Activated CD4-positive, alpha-beta T cell treated with anti-CD3 and anti-CD28 coated beads, Interleukin-2, amount 50 U/mL, for 16 hours (primary cell): ENCODE results near the gene CDKN2A.
A peak's percentile ranks its signal among the peaks of the same experiment; 100 is the strongest.

ENCODE experiments used
- DNase-seq: peaks from one replicate; pipeline ENCODE4 v3.0.0-alpha.2; 2020

Gene CDKN2A

DNA sequence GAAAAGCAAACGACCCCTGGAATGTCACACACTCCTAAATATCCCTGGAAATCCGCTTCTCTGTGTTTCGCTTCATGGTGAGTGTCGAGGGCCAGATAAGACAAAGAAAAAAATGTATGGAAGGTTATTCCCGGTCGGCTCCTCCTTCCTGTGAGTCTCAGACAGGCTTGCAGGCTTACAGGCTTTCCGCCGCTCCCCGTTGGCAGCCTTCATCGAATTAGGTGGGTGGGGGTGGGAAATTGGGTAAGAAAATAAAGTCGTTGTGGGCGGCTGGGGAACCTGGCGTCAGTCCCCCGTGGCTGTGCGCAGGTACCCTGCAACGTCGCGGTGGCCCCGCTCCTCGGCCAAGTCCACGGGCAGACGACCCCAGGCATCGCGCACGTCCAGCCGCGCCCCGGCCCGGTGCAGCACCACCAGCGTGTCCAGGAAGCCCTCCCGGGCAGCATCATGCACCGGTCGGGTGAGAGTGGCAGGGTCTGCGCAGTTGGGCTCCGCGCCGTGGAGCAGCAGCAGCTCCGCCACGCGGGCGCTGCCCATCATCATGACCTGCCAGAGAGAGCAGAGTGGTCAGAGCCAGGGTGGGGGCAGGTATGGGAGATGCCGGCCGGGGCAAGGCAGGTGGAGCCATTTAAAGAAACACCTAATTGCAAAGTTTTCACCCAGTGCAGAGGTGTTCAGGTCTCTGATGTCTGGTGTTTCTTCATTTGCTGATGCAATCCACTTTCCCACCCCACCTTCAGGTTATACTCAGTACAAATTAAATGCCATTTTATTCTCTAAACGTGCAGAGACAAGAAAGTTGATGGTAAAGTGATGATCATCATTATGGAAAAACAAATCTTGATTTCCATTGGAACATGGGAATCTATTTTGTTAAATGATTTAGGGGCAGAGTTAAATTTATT, 11.8 kb upstream of the CDKN2A start:
- DNase-seq = no peak

DNA sequence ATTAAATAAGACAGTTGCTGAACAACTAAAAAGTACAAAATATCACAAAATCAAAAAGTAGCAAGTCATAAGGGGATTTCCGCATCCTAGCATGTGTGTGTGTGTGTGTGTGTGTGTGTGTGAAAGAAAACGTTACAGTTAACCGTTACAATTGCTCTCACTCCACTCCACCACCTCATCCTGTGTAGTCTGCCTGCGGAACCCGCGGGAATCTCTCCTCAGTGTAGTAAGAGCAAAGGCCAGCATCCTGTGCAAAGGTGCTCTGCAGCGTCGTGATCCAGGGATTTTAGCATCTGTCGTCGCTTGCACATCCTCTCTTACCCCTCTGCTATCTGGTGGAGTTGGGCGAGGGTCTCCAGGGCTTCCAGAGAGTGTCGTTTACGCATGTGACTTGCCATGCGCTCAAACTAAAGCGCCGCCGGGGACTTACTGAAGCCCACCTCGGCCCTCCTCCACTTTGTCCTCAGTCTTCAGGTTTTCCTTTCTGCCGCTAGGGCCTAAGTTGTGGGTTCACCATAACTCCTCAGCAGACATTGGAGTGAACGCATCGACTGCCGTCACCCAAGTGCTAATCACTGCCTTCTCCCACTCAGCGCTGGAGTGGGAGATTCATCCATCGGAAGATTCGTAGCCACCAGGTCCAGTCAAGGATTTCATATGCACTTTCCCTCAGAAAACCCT, 11.0 kb upstream of the CDKN2A start:
- DNase-seq = peak; percentile 21

DNA sequence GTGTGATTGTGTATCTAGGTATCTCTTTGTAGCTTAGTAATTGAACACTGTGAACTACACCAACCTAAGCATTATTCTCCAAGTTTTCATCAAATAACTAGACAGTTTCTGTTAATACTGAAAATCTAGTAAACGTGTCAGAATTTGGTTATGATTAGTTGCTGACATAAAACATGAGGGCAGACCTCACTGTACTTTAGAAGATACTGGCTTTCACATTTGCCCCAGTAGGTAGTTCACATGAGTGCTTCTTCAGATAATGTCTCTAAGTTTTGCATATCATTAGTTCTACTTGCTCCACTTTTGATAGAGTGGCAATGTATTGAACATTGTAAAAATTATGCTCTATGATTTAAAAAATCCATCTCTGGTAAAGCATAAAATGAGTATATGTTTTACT, 7.8 kb upstream of the CDKN2A start:
- no peak for DNase-seq

DNA sequence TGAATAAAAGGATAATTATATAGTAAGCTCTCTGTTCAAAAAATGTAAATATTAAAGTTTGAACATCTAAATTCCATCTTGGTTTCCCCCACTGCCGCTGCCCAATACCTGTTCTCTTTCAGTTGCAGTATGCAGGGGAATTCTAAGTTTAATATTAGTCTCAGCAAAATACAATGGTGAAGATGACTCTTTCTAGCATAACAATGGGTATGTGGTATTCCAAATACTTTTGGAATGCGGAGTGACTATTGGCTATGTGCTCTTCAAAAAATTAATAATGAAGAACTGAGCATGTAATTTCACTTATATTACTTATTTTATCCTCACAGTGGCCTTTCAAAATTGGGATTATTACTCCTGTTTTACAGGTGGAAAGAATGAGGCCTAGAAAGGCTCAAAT, 3.8 kb upstream of the CDKN2A start:
- no peak for DNase-seq

DNA sequence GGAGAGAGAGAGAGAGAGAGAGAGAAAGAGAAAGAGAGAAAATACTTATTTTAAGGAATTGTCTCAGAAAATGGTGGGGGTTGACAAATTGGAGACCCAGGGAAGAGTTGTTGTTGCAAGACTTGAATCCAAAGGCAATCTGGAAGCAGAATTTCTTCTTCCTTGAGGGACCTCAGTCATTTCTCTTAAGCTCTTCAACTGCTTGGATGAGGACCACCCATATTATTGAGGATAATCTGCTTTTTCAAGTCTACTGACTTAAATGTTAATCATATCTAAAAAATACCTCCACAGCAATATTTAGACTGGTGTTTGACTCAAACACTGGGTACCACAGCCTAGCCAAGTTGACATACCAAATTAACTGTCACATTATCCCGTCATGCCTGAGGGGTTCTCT, 3.3 kb upstream of the CDKN2A start:
- DNase-seq = no peak

DNA sequence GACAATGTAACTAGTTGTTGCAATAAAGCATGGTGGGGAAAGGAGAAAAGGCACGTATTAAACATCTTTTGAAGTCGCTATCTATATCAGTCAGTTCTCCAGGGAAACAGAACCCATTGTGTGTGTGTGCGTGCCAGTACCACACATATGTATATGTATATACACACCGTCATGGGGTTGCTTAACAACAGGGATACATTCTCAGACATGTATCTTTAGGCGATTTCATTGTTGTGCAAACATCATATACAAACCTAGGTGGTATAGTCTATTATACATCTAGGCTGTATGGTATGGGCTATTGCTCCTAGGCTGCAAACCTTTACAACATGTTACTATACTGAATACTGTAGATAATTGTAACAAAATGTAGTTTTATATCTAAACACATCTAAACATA, 2.7 kb upstream of the CDKN2A start:
- no peak for DNase-seq

DNA sequence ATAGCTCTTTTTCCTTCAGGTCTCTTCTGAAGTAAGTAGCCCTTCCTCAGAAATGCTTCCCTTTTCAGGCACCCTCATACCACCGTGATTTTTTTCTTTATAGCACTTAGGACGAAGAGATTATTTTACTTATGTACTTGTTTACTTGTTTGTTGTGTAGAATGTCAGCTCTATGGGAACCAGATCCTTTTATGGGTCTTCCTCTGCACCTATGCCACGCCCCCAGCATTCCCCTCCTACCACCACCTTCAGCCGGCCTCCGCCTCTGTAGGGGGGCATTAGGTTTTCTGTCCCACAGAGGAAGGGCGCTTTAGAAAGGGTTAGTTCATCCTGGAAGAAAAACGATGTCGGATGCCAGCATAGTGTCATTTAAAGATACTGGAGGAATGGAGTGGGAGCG, 2.2 kb upstream of the CDKN2A start:
- no peak for DNase-seq

DNA sequence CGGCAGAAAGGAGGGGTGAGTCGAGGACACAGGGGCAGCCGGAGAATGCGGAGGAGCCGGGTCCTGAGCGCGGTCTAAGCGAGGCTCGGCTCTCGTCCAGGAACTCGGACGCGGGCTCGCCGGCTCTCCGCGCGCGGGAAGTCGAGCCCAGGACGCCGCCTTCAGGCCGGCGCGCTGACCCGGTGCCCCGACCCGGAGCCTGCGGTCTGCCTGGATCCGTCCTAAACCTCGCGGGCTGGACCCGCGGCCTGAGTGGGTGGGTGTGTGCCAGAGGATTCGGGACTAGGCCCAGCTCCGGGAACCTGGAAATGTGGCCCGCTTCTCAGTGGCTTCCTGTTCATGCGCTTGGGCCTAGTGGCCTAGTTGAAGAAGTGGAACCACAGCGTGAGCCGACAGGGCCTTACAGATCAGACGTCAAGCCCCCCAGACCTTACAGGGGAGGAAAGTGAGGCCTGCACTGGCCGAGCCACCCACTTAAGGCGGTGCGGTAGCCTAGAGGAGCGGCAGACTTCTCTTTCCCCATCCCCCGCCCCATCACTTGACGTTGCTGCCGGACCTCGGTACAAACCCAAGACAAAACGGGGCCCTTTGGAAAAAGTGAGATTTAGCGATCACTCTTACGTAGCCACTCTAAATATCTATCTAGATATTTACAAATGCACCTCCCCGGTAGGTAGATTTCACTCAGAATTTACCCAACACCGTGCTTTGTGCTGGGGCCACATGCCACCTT, 1.6 kb upstream of the CDKN2A start:
- no peak for DNase-seq

DNA sequence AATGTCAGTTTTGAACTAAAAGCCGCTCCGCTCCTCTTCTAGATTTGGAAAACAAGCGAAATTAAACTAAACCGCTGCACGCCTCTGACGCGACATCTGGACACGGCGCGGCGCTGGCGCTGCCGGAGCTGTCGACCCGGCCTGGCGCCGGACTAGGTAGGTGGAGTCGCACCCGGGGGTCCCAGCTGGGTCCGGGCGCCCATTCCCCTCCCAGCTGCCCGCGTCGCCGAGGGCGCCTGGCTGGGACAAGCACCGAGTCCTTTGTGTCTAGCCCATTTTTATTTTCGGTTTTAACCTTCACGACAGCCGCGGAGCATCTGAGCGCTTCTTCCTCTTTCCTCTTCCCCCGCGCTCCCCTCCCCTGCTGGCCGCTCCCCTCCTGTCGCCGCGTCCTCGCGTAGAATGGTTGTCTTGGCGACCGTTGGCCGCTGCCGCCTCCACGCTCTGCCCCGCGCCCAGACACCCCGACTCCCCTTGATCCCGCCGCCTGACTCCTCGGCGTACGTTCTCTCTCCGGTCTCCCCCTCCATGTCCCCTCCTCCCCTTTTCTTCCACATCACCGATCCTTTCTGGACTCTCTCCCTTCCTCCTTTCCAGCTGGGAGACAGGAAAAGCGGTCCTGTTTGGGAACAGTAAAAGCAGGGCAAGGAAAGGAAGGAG, 944 bp upstream of the CDKN2A start:
- DNase-seq = peak; percentile 72

DNA sequence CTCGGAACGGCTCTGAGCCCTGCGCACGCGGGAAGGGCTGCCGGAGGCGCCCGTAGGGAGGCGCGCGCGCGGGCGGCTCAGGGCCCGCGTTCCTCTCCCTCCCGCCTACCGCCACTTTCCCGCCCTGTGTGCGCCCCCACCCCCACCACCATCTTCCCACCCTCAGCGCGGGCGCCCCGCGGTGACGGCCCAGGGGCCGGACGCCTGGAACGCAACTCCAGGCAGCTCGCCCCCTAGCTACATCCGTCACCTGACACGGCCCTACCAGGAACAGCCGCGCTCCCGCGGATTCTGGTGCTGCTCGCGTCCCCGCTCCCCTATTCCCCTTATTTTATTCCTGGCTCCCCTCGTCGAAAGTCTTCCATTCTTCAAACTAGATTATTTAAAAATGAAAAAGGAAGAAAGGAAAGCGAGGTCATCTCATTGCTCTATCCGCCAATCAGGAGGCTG, 389 bp upstream of the CDKN2A start, which contains the start of gene CDKN2B-AS1:
Gene CDKN2B-AS1, plus strand, starts transcription at position 236 of the 450 bp plus-strand sequence.
- DNase-seq = peak; percentile 36

DNA sequence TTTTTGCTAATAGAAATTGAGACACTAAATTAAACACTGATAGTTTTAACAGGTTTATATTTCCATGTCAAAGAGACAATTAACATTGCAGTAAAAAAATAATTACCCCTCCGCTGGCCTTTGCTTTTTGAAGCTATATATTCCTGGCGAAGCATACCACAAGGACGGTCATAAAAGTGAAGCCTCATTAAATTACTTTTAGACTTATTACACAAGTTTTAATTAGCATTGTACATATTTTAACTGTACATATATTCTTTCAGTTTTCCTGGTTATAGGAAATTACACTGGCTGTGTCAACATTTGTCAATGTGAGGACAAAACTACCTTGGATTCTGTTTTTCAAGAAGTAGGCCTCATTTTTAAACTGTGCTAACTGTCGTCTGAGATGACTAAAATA, 1.2 kb downstream of the CDKN2A start:
- DNase-seq = no peak

DNA sequence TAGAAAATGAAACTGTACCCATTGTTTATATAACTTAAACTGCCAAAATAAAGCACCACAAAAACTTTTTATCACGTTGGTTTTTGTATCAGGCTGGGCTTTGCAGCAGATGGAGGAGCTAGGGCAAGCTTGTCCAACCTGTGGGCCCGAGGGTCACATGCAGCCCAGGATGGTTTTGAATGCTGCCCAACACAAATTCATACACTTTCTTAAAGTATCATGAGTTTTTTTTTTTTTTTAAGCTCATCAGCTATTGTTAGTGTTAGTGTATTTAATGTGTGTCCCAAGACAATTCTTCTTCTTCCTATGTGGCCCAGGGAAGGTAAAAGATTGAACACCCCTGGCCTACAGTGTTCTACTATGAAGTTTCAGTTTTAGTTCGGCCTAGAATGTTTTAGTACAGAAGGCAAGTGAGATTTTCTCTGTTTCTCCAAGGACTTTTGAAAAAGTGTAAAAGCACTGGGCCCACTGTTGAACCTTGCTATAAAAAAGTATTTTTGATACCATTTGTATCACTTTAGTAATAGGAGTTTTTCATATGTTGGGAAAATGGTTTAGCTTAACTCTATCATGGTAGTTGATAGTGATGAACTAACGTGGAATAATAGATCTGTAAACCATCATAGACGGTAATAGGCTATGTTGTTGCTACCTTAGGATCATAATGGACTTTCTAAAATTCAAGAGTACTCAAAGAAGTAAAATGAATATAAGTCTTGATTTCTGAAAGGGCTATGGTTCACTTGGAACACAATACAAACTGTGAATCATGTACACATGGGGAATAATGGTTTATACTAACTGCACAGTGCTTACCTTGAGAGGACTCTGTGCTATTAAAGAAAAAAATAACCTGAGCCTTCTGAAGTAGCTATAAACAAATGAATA, 2.9 kb downstream of the CDKN2A start:
- no peak for DNase-seq

DNA sequence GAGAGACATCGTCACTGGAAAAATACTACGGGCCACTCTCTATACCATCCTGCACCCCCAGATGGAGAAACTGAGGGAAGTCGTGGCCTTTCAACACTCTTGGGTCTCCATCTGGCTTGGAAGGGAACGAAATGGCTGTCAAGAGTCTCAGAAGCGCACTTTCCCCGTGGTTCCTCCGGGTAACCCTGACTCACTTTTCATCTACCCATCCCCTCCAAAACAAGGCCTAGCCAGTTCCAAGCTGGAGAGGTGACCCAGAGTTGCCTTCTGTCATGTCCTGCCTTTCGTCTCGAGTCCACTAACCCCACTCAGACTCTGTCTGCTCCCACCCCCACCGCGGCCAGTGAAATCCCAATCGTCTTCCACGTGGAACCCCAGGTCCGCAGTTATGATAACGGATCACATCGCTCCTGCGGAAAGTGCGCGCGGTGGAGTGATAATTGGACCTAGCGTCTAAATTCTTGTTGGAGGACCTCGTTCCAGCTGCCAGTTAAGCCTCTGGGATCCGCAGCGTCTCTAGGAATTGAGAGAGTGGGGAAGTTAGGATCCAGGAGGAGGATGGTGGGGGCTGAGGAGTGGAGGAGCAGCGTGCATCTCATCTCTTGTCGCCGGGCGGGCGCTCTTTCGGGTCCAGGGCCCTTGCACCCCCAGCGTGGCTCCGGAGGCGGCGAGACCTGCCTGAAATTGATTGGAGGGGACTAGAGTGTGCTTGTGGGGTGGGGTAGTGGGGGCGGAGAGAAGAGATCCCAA, 4.6 kb downstream of the CDKN2A start:
- DNase-seq = no peak

DNA sequence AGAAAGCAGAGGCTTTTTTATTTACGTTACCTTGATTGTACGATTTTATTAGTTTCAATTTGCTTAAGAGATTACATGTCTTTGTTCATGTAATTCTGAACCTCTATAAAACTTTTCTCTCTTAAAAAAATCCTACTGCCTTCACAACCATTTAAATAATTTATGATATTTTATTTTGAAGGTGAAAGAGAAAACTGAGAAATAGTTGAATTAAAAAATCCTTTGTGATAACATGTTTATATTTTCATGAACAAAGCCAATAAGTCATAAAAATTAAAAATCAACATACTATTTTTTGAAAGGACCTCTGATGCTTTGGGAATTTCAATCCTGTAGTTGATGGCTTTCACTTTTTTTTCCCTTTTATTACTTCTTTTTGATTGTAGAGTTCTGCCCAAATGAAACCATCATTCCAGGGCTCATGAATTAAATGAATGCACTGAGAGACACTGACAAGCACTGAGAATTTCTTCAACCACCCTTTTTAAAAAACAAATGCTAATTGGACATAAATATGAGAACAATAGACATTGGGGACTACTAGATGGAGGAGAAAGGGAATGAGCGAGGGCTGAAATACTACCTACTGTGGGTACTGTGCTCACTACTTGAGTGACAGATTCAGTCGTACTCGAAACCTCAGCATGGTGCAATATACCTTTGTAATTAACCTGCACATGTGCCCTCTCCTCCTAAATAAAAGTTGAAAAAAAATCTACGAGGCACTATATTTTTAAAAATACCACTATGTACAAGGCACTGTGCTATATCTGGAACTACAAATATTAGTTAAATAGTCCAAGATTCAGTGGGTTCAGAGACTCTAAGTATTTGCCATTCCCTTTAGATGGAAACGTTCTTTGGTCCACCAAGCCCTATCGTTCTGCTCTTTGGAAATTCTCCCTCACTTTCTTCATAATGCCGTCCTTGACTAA, 5.9 kb downstream of the CDKN2A start:
- DNase-seq = no peak

DNA sequence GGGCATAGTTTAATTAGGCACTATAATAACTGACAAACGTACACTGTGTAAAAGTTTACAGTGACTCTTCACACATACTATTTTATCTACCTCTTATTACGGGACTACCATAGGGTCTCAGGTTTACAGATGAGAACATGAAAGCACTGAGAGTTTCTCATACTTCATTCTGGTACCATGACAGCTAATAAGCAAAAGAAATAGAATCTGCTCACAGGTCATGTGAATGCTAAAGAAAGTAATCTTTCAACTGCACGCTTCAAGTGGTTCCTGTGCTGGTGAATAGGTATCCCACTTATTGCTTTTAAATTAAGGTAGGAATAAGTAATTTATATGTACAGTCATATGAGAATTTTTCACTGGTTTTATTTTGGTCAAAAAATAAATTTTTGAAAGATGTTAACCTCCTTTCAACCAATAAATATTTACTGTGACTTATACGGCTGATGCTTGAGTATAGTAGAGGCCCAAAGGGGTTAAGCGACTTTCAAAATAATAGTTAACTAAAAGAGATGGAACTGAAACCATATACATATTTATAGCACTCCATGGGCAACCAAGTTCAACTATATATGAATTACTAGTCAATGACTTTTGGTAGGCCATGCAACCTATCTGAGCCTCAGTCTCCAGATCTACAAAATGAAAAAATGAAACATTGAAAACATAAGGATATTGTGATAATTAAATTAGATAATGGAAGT, 8.1 kb downstream of the CDKN2A start:
- no peak for DNase-seq

DNA sequence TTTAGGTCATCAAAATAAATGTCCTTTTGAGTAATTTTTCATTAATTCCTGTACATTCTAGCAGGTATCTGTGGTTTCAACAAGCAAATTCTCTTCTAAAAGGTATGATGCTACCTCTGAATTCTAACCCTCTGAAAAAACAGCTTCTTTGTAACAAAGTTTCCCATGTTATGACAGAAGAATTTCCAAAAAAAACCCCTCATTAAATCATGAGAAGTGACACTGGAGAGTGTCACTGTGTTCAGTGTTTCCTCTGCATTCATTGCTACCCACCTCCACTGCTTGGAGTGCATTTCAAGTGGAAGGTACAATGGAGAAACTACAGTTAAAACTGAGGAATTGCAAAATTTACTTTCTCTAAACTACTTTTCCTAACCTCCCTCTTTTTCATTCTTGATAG, 10.1 kb downstream of the CDKN2A start:
- no peak for DNase-seq

DNA sequence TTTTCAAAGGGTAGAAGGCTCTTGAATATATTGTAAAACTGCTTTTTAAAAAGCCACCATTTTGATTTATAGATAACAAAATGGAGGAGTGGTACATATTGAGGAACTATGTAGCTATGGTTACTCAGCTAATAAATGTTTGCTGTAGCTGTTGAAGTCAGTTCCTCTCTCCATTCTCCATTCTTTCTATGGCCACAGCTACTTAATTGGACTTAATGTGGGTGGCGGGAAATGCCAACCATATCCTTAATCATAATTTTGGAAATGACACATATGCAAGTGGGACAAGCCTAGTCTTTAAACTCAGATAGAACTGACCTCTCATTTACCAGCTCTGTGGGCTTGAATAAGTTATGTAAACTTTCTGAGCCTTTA, 10.6 kb downstream of the CDKN2A start:
- no peak for DNase-seq

DNA sequence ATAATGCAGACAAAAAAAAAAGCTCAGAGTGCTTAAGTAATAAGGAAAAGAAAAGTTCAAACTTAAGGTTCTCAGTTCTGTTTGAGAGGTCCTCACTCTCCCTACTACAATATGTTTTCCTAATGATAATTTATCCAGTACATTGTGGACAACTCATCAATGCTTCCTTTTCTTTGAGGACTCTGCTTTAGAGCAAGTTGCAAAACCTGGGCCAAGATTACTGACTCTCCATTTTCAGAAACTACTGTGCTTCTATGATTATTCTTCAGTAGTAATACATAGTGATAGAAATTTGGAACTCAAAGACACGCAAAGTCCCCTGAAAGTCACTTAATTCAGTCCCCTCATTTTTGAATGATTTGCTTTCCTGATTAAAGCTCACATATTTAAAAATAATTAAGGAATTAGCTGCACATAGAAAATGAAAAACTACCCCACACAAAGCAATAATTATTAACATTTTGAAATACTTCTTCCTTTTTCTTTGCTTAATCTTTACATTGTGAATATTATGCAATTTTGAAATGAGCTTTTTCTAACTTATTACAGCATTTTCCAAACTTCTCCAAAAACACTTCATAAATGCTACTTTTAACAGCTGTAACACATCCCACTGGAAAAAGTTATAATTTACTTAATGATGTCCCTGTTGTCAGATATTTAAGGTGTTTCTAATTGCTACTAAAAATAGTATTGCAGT, 11.2 kb downstream of the CDKN2A start:
- no peak for DNase-seq

DNA sequence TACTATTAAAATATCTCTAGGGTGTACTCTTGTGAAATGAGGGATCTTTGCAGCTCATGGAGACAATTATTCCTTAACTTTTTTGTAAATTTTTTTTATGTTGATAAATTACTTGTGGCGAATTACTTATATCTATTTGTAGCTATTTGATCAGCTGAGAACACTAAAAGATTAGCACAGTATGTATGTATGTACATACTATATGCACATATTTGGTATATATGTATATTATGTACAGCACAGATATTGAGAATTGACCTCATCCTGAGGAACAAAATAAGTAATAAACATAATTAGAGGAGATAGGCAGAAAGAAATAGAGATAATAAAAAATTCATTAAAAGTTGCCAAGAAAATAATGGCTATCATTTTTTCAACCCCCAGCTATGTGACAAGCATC, 11.8 kb downstream of the CDKN2A start:
- DNase-seq = no peak
